Measurements from ENCODE around the gene FICD.

Gene FICD

DNA sequence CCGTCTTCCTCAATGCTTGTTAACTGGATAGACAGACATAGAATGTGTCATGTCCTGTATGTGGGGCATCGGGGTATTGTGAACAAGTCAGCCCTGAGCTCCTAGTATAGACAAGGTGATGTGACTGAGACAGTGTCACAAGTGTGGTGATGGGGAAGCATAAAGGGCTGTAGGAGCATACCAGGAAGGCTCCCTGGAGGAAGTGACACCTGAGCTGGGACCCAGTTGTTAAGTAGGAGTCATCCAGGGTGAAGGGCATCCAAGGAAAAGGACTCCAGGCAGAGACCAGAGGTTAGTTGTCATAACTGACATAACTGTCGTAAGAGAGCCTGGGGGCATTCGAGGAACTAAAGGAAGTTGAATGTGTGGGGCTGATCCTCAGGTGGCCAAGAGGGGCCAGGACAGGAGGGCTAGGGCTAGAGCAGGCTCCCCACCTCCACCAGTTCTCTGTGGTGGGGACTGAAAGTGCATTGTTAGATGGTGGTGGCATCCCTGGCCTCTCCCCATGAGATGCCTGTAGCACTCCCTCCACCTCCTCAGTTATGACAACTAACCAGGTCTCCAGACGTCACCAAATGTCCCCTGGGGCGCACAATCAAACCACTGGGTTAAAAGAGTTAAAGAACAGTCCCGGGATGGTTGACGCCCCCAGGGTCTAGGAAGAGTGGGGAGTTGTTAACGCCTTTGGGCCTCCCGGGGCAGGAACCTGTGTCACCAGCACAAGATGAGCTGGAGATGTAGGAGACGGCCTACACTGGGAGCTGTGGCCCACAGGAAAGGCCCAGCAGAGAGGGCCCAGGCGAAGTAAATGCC is 2.4 kb downstream of the FICD start:
- H4K20me1 ChIP-seq (ENCODE audit: low read depth, low read length), result no peaks in the 10 kb centered on the region
- no peaks in the 10 kb centered on the region for H3K9me3 ChIP-seq (ENCODE audit: insufficient read depth, low read length)
- peaks cover 4% of the 10 kb centered on the region; the same call in 1 of the 2 replicates for H3K36me3 ChIP-seq (ENCODE audit: low read length)
- no peak overlapping the region for H3K27ac ChIP-seq (ENCODE audit: low read depth, low read length)
- H3K4me2 ChIP-seq (ENCODE audit: low read depth, low read length, poor library complexity, severe bottlenecking), result no peak overlapping the region
- no peak for TF ChIP-seq EZH2phosphoT487 (conservative IDR thresholded peaks at IDR 0.05; ENCODE audit: low read length)
- TF ChIP-seq, protein P1, sequence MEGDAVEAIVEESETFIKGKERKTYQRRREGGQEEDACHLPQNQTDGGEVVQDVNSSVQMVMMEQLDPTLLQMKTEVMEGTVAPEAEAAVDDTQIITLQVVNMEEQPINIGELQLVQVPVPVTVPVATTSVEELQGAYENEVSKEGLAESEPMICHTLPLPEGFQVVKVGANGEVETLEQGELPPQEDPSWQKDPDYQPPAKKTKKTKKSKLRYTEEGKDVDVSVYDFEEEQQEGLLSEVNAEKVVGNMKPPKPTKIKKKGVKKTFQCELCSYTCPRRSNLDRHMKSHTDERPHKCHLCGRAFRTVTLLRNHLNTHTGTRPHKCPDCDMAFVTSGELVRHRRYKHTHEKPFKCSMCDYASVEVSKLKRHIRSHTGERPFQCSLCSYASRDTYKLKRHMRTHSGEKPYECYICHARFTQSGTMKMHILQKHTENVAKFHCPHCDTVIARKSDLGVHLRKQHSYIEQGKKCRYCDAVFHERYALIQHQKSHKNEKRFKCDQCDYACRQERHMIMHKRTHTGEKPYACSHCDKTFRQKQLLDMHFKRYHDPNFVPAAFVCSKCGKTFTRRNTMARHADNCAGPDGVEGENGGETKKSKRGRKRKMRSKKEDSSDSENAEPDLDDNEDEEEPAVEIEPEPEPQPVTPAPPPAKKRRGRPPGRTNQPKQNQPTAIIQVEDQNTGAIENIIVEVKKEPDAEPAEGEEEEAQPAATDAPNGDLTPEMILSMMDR (IDR thresholded peaks at IDR 0.05; ENCODE audit: insufficient read depth, low read length, poor library complexity, severe bottlenecking), result no peak
- H3F3A ChIP-seq (ENCODE audit: insufficient read depth), result peaks cover 19% of the 10 kb centered on the region
- H2AFZ ChIP-seq (ENCODE audit: low read depth, low read length, severe bottlenecking), result no peak overlapping the region
- H3K4me3 ChIP-seq (ENCODE audit: insufficient read depth, low read length, poor library complexity, severe bottlenecking), result no peak overlapping the region
- peaks cover 3% of the 10 kb centered on the region; the same call in 1 of the 2 replicates for H3K79me2 ChIP-seq (ENCODE audit: insufficient read depth, low read length)
- H3K9ac ChIP-seq (ENCODE audit: low read length), result no peak overlapping the region
- H3K9me2 ChIP-seq (replicated peaks; ENCODE audit: insufficient read depth, low read length), result no peaks in the 10 kb centered on the region
- H3K27me3 ChIP-seq (ENCODE audit: low read length), result no peaks in the 10 kb centered on the region

DNA sequence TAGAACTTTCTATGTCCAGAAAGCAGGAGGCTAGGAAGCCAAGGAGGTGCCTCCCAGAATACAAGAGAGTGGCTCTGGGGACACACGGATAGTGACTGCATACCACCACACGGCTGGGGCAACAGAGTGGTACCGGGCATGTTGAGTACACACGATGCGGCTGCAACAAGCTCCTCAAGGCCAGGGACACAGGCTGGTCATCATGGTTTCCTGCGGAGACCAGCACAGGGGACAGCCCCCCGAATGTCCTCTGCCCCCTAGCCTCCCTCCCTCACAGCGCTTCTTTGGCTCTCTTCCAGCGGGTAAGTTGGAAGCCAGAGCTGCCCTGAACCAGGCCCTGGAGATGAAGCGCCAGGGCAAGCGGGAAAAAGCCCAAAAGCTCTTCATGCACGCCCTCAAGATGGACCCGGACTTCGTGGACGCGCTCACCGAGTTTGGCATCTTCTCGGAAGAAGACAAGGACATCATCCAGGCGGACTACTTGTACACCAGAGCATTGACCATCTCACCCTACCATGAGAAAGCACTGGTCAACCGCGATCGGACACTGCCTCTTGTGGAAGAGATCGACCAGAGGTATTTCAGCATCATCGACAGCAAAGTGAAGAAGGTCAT is 3.1 kb downstream of the FICD start:
- no peak overlapping the region for H2AFZ ChIP-seq (ENCODE audit: low read depth, low read length, severe bottlenecking)
- no peaks in the 10 kb centered on the region for H3K27me3 ChIP-seq (ENCODE audit: low read length)
- no peaks in the 10 kb centered on the region for H4K20me1 ChIP-seq (ENCODE audit: low read depth, low read length)
- no peak overlapping the region for H3K4me2 ChIP-seq (ENCODE audit: low read depth, low read length, poor library complexity, severe bottlenecking)
- H3K9me3 ChIP-seq (ENCODE audit: insufficient read depth, low read length), result no peaks in the 10 kb centered on the region
- H3F3A ChIP-seq (ENCODE audit: insufficient read depth), result peaks cover 24% of the 10 kb centered on the region
- H3K27ac ChIP-seq (ENCODE audit: low read depth, low read length), result no peak overlapping the region
- no peak overlapping the region for H3K9ac ChIP-seq (ENCODE audit: low read length)
- no peak for TF ChIP-seq EZH2phosphoT487 (conservative IDR thresholded peaks at IDR 0.05; ENCODE audit: low read length)
- TF ChIP-seq, protein P1 (IDR thresholded peaks at IDR 0.05; ENCODE audit: insufficient read depth, low read length, poor library complexity, severe bottlenecking), result no peak
- H3K9me2 ChIP-seq (replicated peaks; ENCODE audit: insufficient read depth, low read length), result no peaks in the 10 kb centered on the region
- H3K36me3 ChIP-seq (ENCODE audit: low read length), result peaks cover 10% of the 10 kb centered on the region
- peaks cover 3% of the 10 kb centered on the region; the same call in 1 of the 2 replicates for H3K79me2 ChIP-seq (ENCODE audit: insufficient read depth, low read length)
- no peak overlapping the region for H3K4me3 ChIP-seq (ENCODE audit: insufficient read depth, low read length, poor library complexity, severe bottlenecking)

DNA sequence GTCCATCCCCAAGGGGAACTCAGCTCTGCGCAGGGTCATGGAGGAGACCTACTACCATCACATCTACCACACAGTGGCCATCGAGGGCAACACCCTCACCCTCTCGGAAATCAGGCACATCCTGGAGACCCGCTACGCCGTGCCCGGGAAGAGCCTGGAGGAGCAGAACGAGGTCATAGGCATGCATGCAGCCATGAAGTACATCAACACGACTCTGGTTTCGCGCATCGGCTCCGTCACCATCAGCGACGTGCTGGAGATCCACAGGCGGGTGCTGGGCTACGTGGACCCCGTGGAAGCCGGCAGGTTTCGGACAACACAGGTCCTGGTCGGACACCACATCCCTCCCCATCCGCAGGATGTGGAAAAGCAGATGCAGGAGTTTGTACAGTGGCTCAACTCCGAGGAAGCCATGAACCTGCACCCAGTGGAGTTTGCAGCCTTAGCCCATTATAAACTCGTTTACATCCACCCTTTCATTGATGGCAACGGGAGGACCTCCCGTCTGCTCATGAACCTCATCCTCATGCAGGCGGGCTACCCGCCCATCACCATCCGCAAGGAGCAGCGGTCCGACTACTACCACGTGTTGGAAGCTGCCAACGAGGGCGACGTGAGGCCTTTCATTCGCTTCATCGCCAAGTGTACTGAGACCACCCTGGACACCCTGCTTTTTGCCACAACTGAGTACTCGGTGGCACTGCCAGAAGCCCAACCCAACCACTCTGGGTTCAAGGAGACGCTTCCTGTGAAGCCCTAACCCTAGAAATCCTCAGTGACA is 3.8 kb downstream of the FICD start:
- H3K9me3 ChIP-seq (ENCODE audit: insufficient read depth, low read length), result no peaks in the 10 kb centered on the region
- H4K20me1 ChIP-seq (ENCODE audit: low read depth, low read length), result no peaks in the 10 kb centered on the region
- H3K9me2 ChIP-seq (replicated peaks; ENCODE audit: insufficient read depth, low read length), result no peaks in the 10 kb centered on the region
- H3K79me2 ChIP-seq (ENCODE audit: insufficient read depth, low read length), result peaks cover 3% of the 10 kb centered on the region; the same call in 1 of the 2 replicates
- no peak overlapping the region for H3K27ac ChIP-seq (ENCODE audit: low read depth, low read length)
- H3F3A ChIP-seq (ENCODE audit: insufficient read depth), result peaks cover 24% of the 10 kb centered on the region
- no peak overlapping the region for H2AFZ ChIP-seq (ENCODE audit: low read depth, low read length, severe bottlenecking)
- TF ChIP-seq, protein P1 (IDR thresholded peaks at IDR 0.05; ENCODE audit: insufficient read depth, low read length, poor library complexity, severe bottlenecking), result no peak
- TF ChIP-seq EZH2phosphoT487 (conservative IDR thresholded peaks at IDR 0.05; ENCODE audit: low read length), result no peak
- H3K36me3 ChIP-seq (ENCODE audit: low read length), result peaks cover 10% of the 10 kb centered on the region
- H3K4me3 ChIP-seq (ENCODE audit: insufficient read depth, low read length, poor library complexity, severe bottlenecking), result no peak overlapping the region
- H3K27me3 ChIP-seq (ENCODE audit: low read length), result no peaks in the 10 kb centered on the region
- no peak overlapping the region for H3K9ac ChIP-seq (ENCODE audit: low read length)
- no peak overlapping the region for H3K4me2 ChIP-seq (ENCODE audit: low read depth, low read length, poor library complexity, severe bottlenecking)

Measured in SU-DHL-6 (cell line).